Stimulated activated CD4-positive, alpha-beta T cell treated with anti-CD3 and anti-CD28 coated beads, Interleukin-1b, Interleukin-23, amount 100 ng/mL, for 4 hours (primary cell): ENCODE measurements around the gene ATAT1.

Experiments
- DNase-seq, 2 donors: peaks; one replicate each; pipeline ENCODE4 v3.0.0-alpha.2; 2020; ENCODE audit warnings: low read depth in 2 of 2

Gene ATAT1

GRCh38 chr6:30626484-30627366 is at the start of gene ATAT1:
Gene ATAT1 (plus strand): TSS chr6:30626874.
- DNase-seq = peak; percentile 82 to 83

- no peak for DNase-seq
Measured at GRCh38 chr6:30578051-30578450, 48.6 kb upstream of the ATAT1 start.

- DNase-seq = no peak
Measured at GRCh38 chr6:30583921-30584320, 42.8 kb upstream of the ATAT1 start.

- no peak for DNase-seq
Measured at GRCh38 chr6:30589754-30590358, 36.8 kb upstream of the ATAT1 start.

GRCh38 chr6:30590509-30590908 is 36.2 kb upstream of the ATAT1 start:
- no peak for DNase-seq

DNA sequence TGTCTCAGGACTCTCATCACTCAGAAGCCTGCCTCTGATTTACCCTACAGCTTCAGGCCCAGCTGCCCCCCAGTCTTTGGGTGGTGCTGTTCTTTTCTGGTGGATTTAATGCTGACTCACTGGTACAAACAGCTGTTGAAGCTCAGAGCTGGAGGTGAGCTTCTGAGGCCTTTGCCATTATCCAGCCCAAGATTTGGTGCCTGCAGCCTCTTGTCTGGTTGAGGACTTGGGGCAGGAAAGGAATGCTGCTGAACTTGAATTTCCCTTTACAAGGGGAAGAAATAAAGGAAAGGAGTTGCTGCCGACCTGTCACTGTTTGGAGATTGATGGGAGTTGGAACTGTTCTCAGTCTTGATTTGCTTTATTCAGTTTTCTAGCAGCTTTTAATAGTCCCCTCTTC is 35.7 kb upstream of the ATAT1 start:
- DNase-seq = no peak

- DNase-seq = no peak
Measured at GRCh38 chr6:30592287-30592686, 34.4 kb upstream of the ATAT1 start.

GRCh38 chr6:30597315-30598144 is 29.1 kb upstream of the ATAT1 start:
- DNase-seq = peak; percentile 69 to 76

DNA sequence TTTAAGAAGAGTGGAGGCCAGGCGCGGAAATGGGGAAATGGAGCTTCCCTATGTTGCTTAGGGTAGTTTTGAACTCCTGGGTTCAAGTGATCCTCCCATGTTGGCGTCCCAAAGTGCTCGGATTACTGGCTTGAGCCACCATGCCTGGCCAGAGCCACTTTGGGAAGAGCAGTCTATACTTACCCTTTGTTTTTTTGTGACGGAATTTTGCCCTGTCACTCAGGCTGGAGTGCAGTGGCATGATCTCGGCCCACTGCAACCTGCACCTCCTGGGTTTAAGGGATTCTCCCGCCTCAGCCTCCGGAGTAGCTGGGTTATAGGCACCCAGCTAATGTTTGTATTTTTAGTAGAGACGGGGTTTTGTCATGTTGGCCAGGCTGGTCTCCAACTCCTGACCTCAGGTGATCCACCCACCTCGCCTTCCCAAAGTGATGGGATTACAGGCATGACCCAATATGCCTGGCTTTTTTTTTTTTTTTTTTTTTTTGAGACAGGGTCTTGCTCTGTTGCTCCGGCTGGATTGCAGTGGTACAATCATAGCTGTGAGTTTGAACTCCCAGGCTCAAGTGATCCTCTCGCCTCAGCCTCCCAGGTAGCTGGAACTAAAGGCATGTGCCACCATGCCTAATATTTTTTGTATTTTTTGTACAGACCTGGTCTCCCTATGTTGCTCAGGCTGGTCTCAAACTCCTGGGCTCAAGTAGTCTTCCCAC is 27.6 kb upstream of the ATAT1 start:
- no peak for DNase-seq

- no peak for DNase-seq
Measured at GRCh38 chr6:30599625-30600324, 26.9 kb upstream of the ATAT1 start.

DNA sequence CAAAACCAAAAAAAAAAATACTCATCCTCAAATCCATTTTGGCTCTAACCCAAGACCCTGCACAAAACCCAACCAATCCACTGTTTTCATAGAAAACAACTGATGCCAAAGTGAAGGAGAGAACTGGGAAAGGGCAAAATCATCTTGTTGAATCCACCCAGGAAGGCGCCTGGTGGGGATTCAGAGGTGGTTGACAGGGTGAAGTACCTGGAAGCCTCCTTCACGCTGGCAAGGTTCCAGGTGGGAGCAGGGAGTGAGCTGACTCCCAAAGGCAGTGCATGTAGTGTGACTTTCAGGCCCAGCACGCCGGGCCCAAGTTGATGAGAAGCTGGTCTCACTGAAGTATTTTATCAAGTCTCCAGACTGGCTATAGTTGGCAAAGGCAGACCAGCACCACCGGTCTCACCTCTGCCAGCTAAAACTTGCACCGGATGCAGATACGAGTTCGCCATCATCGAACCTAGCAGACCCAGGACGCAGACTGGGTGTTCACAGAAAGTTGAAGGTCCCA is 26.2 kb upstream of the ATAT1 start:
- DNase-seq = no peak

- DNase-seq = no peak
Measured at GRCh38 chr6:30601436-30601814, 25.2 kb upstream of the ATAT1 start.

GRCh38 chr6:30601815-30602641 is 24.6 kb upstream of the ATAT1 start:
- DNase-seq = no peak

DNA sequence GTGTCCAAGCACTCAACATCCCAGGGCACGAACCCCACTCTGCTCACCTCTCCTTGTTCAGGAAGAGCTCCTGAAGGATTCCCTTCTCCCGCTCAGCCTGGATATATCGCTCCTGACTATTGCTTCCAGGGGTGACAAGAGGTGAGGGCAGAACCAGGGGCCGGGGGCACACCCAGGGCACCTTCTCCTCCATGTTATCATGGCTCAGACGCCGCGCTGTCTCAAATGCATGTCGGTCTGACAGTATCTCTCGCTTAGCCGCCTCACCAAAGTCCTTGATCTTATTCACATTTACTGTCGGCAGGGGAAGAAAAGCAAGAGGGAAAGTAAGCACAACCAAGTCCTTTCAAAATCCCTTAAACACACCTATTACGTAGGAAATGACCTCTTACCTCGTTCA is 22.7 kb upstream of the ATAT1 start:
- DNase-seq = no peak

DNA sequence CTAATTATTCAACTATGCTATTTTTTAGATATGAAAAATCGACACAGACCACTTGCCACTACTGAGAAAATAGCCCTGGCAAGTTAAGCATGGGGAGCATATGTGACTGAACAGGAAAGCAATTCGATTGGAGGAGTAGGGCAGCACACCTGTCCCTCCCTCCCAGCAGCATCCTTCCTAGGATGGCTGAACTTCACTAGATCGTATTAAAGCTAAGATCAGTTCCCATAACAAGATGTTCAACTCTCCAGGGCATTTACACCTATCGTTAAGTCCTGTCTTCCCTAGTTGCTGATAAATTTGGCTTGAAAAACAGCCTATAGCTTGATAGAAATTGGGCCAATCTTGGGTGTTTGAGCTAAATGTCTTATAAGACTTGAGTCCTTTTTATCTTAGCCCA is 16.6 kb upstream of the ATAT1 start:
- DNase-seq = no peak

DNA sequence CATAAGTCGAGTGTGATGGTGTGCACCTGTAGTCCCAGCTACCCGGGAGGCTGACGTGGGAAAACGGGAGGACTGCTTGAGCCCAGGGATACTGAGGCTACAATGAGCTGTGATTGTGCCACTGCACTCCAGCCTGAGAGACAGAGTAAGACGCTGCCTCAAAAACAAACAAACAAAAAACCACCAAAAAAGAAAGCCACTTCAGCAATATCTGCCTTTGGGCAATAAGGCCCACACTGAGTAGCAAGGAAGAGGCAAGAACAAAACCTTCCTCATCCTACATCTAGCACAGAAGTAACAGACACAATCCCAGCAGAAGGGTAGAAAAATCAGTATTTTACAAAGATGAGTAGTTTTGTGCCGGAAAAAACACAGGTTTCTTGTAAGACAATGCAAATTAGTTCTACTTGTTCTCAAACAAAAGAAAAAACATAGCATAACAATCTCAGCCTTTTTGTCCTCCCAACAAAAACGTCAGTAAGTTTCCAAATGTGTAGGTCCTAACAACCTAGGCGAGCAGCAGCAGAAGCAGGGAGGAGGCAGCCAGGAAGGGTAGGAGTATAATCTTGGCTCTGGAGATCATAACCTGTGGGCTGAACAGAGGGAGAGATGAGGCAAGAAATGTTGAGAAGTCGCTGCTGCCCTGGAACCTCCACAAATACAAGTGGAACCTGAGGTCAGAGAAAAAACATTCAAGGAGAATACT is 15.4 kb upstream of the ATAT1 start:
- no peak for DNase-seq

GRCh38 chr6:30611856-30612194 is 14.8 kb upstream of the ATAT1 start:
- no peak for DNase-seq

DNA sequence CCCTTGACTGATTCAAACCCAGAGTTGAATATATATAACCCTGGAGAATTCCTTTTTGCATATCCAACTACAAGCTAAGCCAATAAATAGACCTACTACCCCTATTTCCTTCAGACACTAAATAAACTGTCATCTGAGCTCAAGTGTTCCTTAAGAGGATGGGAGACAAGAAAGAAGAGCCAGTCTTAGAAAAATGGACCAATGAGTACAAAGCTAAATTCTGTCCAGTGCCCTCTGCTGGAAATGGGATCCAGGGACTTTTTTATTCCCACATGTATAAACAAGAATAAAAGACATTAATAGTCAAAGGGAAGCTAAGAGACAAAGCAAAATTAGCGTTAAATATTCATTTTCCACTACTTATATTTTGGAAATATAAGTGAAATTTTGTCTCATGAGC is 14.5 kb upstream of the ATAT1 start:
- no peak for DNase-seq

- no peak for DNase-seq
Measured at GRCh38 chr6:30612687-30613248, 13.9 kb upstream of the ATAT1 start.
